K562 (cell line): Measurements from ENCODE around the gene SKAP1. TPM values are rescaled to one million over a fixed set of nuclear protein-coding genes. Genes with fewer than 3 reads are reported as not detected.

Experiments used
- ATAC-seq: fragments of 200-7000 bp; cut with Tn5 transposase; 3 replicates; pipeline ENCODE4 v1.9.1; 2020; ENCODE audit warnings: moderate library complexity
- BruUV-seq: library from RNA; stranded (reverse); fragments of 400-500 nt; replicated peaks from 2 replicates; lab custom pipeline; 2021; lab: Mats Ljungman, UMichigan
- CTCF ChIA-PET: fragments of 300-600 bp; formaldehyde crosslinking; extraction: SDS; loops from one replicate; lab custom pipeline; 2021; ENCODE audit warnings: low intra/inter-chr PET ratio; lab: Yijun Ruan, JAX
- POLR2A ChIA-PET: fragments of 300-600, 350-650 bp; sonication (Branson Sonifier 250); formaldehyde crosslinking; extraction: SDS; loops from one replicate; lab custom pipeline; 2021; ENCODE audit warnings: antibody characterized with exemption, inconsistent platforms; lab: Yijun Ruan, JAX
- DNase-seq, 4 experiments: peaks; one replicate each; pipeline versions ENCODE4 v3.0.0 to v3.0.0-alpha.2; 2011 to 2018; ENCODE audit warnings: low spot score in 3 of 4, mixed read lengths in 3 of 4; ENCODE audit errors: extremely low read depth in 1 of 4
- FAIRE-seq: peaks from 2 replicates; lab custom pipeline; 2011; peaks lifted over from hg19 to GRCh38; lab: Jason Lieb, UNC
- H2AFZ ChIP-seq: 2 replicates; pipeline ENCODE4 v1.6.0; 2011; ENCODE audit warnings: low read depth, low read length, control low read depth, inconsistent platforms
- H3K27ac ChIP-seq: fragments of 200-600 bp; 3 replicates; pipeline ENCODE4 v1.8.0; 2011; ENCODE audit warnings: low read depth, mild to moderate bottlenecking, control low read depth, inconsistent platforms, low read length, moderate library complexity, mixed read lengths; ENCODE audit errors: extremely low read depth
- H3K27me3 ChIP-seq, 2 experiments: fragments of 300-600 bp in 1 of 2; 2 replicates in 1 of 2; 3 replicates in 1 of 2; pipeline versions ENCODE4 v1.6.0 to v1.8.0; 2011; ENCODE audit warnings: inconsistent platforms in 2 of 2, low read length in 2 of 2, mild to moderate bottlenecking in 1 of 2, mixed read lengths in 1 of 2, moderate library complexity in 1 of 2; ENCODE audit not compliant: control insufficient read depth in 2 of 2, insufficient read depth in 2 of 2
- H3K36me3 ChIP-seq: fragments of 300-600 bp; 3 replicates; pipeline ENCODE4 v1.8.0; 2011; ENCODE audit warnings: mild to moderate bottlenecking, low read length, inconsistent platforms; ENCODE audit not compliant: control insufficient read depth, insufficient read depth
- H3K4me1 ChIP-seq, 2 experiments: fragments of 200-600 bp in 1 of 2; replicated peaks in 1 of 2; 2 replicates in 1 of 2; 3 replicates in 1 of 2; pipeline versions ENCODE4 v1.5.1 to v1.8.0; 2011; ENCODE audit warnings: inconsistent platforms in 2 of 2, low read length in 2 of 2, mild to moderate bottlenecking in 1 of 2, mixed read lengths in 1 of 2, moderate library complexity in 1 of 2; ENCODE audit not compliant: control insufficient read depth in 2 of 2, insufficient read depth in 2 of 2
- H3K4me2 ChIP-seq: 2 replicates; pipeline ENCODE4 v1.6.1; 2011; ENCODE audit warnings: low read length, control low read depth, inconsistent platforms, mixed read lengths; ENCODE audit not compliant: insufficient read depth
- H3K4me3 ChIP-seq: fragments of 200-600 bp; sonication (generic), shearing (Covaris generic); 2 replicates; pipeline ENCODE4 v1.5.1; 2016; ENCODE audit warnings: control low read depth, inconsistent platforms
- H3K79me2 ChIP-seq: fragments of 200-600 bp; 3 replicates; pipeline ENCODE4 v1.8.0; 2011; ENCODE audit warnings: low read length, inconsistent platforms; ENCODE audit not compliant: control insufficient read depth, insufficient read depth
- H3K9ac ChIP-seq, 2 experiments: 2 replicates each; pipeline versions ENCODE4 v1.6.0 to v1.6.1; 2011; ENCODE audit warnings: low read depth in 2 of 2, low read length in 2 of 2, control low read depth in 1 of 2, inconsistent platforms in 1 of 2, mild to moderate bottlenecking in 1 of 2, mixed read lengths in 1 of 2; ENCODE audit not compliant: insufficient read depth in 1 of 2
- H3K9me1 ChIP-seq: one replicate; pipeline ENCODE4 v1.6.0; 2011; ENCODE audit warnings: inconsistent platforms, mild to moderate bottlenecking, low read length, moderate library complexity; ENCODE audit not compliant: control insufficient read depth, insufficient read depth
- H3K9me3 ChIP-seq: replicated peaks from 2 replicates; pipeline ENCODE4 v1.5.1; 2011; ENCODE audit warnings: low read depth, low read length, inconsistent platforms; ENCODE audit not compliant: control insufficient read depth, insufficient read depth
- H4K20me1 ChIP-seq: replicated peaks from 2 replicates; pipeline ENCODE4 v1.6.1; 2011; ENCODE audit warnings: low read length, inconsistent platforms, mixed read lengths; ENCODE audit not compliant: control insufficient read depth, insufficient read depth
- ARID1B ChIP-seq: fragments of 450-650 bp; IDR thresholded peaks from 2 replicates; pipeline ENCODE4 v1.6.1; 2016; ENCODE audit warnings: antibody characterized with exemption, mild to moderate bottlenecking, inconsistent platforms
- CREB1 ChIP-seq, 2 experiments: sonication (generic) in 1 of 2; formaldehyde crosslinking in 1 of 2; IDR thresholded peaks; 2 replicates each; pipeline versions ENCODE4 v1.6.1 to v1.8.0; 2012 to 2022; ENCODE audit warnings: inconsistent platforms in 1 of 2, mild to moderate bottlenecking in 1 of 2, missing genetic modification reagents in 1 of 2, moderate library complexity in 1 of 2
- DLX4 ChIP-seq: fragments of 250-450 bp; sonication (Bioruptor Pico); IDR thresholded peaks from 2 replicates; pipeline ENCODE4 v1.6.1; 2021; ENCODE audit warnings: mild to moderate bottlenecking
- DPF2 ChIP-seq: fragments of 450-650 bp; IDR thresholded peaks from 2 replicates; pipeline ENCODE4 v1.6.1; 2016
- ETS1 ChIP-seq: conservative IDR thresholded peaks from 2 replicates; pipeline ENCODE4 v1.6.1; 2011; ENCODE audit warnings: low read depth, mild to moderate bottlenecking, low read length; ENCODE audit not compliant: control insufficient read depth
- JUN ChIP-seq, 2 experiments: sonication (generic) in 1 of 2; formaldehyde crosslinking in 1 of 2; IDR thresholded peaks; 2 replicates each; pipeline versions ENCODE4 v1.6.1 to v1.8.0; 2012 to 2022; ENCODE audit warnings: borderline replicate concordance in 2 of 2, mild to moderate bottlenecking in 2 of 2, improper control_type of control experiment in 1 of 2, low read depth in 1 of 2, low read length in 1 of 2, missing genetic modification reagents in 1 of 2
- KDM1A ChIP-seq, 2 experiments: fragments of 450-650 bp; IDR thresholded peaks; 2 replicates each; pipeline ENCODE4 v1.6.1; 2016; ENCODE audit warnings: mild to moderate bottlenecking in 2 of 2
- KLF16 ChIP-seq: IDR thresholded peaks from 2 replicates; pipeline ENCODE4 v1.6.1; 2016; ENCODE audit warnings: antibody characterized with exemption
- LCOR ChIP-seq: sonication (generic); formaldehyde crosslinking; IDR thresholded peaks from 2 replicates; pipeline ENCODE4 v1.8.0; 2022; ENCODE audit warnings: mild to moderate bottlenecking, missing genetic modification reagents
- NCOR1 ChIP-seq: fragments of 450-650 bp; IDR thresholded peaks from 2 replicates; pipeline ENCODE4 v1.6.1; 2016; ENCODE audit warnings: mild to moderate bottlenecking, moderate library complexity
- NFIC ChIP-seq: fragments of 450-650 bp; IDR thresholded peaks from 2 replicates; pipeline ENCODE4 v1.6.1; 2017; ENCODE audit warnings: mild to moderate bottlenecking, inconsistent platforms
- SMARCE1 ChIP-seq: fragments of 450-650 bp; IDR thresholded peaks from 2 replicates; pipeline ENCODE4 v1.7.1; 2016; ENCODE audit warnings: mild to moderate bottlenecking
- SPI1 ChIP-seq: IDR thresholded peaks from 2 replicates; pipeline ENCODE4 v1.6.1; 2011; ENCODE audit warnings: low read depth, low read length, control low read depth, borderline replicate concordance
- TBL1XR1 ChIP-seq, 2 experiments: IDR thresholded peaks; 2 replicates each; pipeline ENCODE4 v1.6.1; 2012; ENCODE audit warnings: improper control_type of control experiment in 2 of 2, low read length in 2 of 2, mild to moderate bottlenecking in 1 of 2
- TCF3 ChIP-seq: sonication (generic); formaldehyde crosslinking; IDR thresholded peaks from 2 replicates; pipeline ENCODE4 v1.4.0; 2020; ENCODE audit warnings: mild to moderate bottlenecking, missing genetic modification reagents
- TEAD4 ChIP-seq, 2 experiments: sonication (generic) in 1 of 2; formaldehyde crosslinking in 1 of 2; IDR thresholded peaks; 2 replicates each; pipeline versions ENCODE4 v1.6.1 to v1.8.0; 2012 to 2022; ENCODE audit warnings: borderline replicate concordance in 1 of 2, inconsistent platforms in 1 of 2, low read length in 1 of 2, mild to moderate bottlenecking in 1 of 2, missing genetic modification reagents in 1 of 2
- THRAP3 ChIP-seq: fragments of 450-650 bp; IDR thresholded peaks from 2 replicates; pipeline ENCODE4 v1.6.1; 2016; ENCODE audit warnings: mild to moderate bottlenecking, inconsistent platforms, borderline replicate concordance
- WGBS: fragments of 100-300 bp; shearing (Covaris generic); methylation state at CpG from one replicate; pipeline ENCODE4 v1.1.6; 2016; ENCODE audit warnings: low coverage, mixed read lengths; ENCODE audit not compliant: insufficient coverage; ENCODE audit errors: missing lambda C conversion rate; 5-methylcytosine and 5-hydroxymethylcytosine counted together
- in situ Hi-C: fragments of 300-500 bp; cut with MboI; formaldehyde crosslinking; loops from 4 replicates; pipeline ENCODE4 v1.15.0; 2018; ENCODE audit warnings: inconsistent platforms, mixed read lengths
- intact Hi-C: fragments of 100-400 bp; cut with micrococcal nuclease; formaldehyde crosslinking; loops from 2 replicates; pipeline ENCODE4 v1.14.2; 2022
- polyA plus RNA-seq, 8 experiments: library from polyadenylated mRNA; depleted of rRNA in 4 of 8; stranded (reverse) in 5 of 8; unstranded in 3 of 8; fragments of >200 nt; fragmentation: Nextera tagmentation in 2 of 8; fragmentation: Illumina TruSeq in 1 of 8; extraction: Ambion mirVana in 2 of 8; extraction: Trizol in 1 of 8; gene quantifications; 2 replicates each; pipeline versions ENCODE4 v1.2.1 to v1.2.3, GENCODE V29; 2011 to 2014; ENCODE audit warnings: inconsistent platforms in 1 of 8, missing spikeins in 1 of 8
- total RNA-seq, 7 experiments: library from RNA; depleted of rRNA in 6 of 7; stranded (reverse); fragments of >200 nt in 6 of 7; fragmentation: Illumina TruSeq in 2 of 7; extraction: Trizol in 2 of 7; gene quantifications; 2 replicates each; pipeline versions ENCODE4 v1.2.1 to v1.2.3, GENCODE V29; 2011 to 2021; ENCODE audit warnings: low replicate concordance in 1 of 7

Gene SKAP1
- total and polyA plus RNA-seq, 9 of the 15 experiments (the other 6 are each of a cell fraction or from before 2014, with no cell fraction given): 0.06 to 0.80 (median 0.10) TPM; not detected in 4

GRCh38 chr17:48385319-48385718 is 44.7 kb downstream of the SKAP1 start:
- H4K20me1 ChIP-seq: no peaks in the 10 kb centered on the region
- DNase-seq: no peak
- no peaks in the 10 kb centered on the region for H3K36me3 ChIP-seq
- H3K27me3 ChIP-seq: no peaks in the 10 kb centered on the region
- ChIA-PET POLR2A (interaction anchor here (0.6 to 1.6 kb wide), 6 partner anchors 9 to 178 kb away, joined by 3 to 4 read pairs (median 3); no protein-coding TSS in a partner anchor), CTCF (interaction anchor here (0.7 kb wide), 1 partner anchor 1176 kb away, joined by 3 read pairs; no protein-coding TSS in a partner anchor)
- no peak overlapping the region for H3K4me3 ChIP-seq
- peak; percentile 27; the same call in 1 of the 2 replicates for TF ChIP-seq LCOR
- no peak for TF ChIP-seq JUN (IDR thresholded peaks at IDR 0.05; ENCODE audit: borderline replicate concordance, low read depth, low read length)
- TF ChIP-seq JUN (CRISPR knock-in tag; IDR thresholded peaks at IDR 0.05; ENCODE audit: borderline replicate concordance): no peak
- peak; percentile 42; the same call in 1 of the 2 replicates for TF ChIP-seq ARID1B
- no peak for TF ChIP-seq DLX4 (CRISPR knock-in tag)
- TF ChIP-seq KLF16: 0 out of 2 replicates have a peak, but pooled peaks have one; percentile 22
- TF ChIP-seq TBL1XR1 (IDR thresholded peaks at IDR 0.05; ENCODE audit: low read length in 2 of 2): no peak
- peak; percentile 93 for TF ChIP-seq SPI1
- TF ChIP-seq DPF2: 0 out of 2 replicates have a peak, but pooled peaks have one; percentile 27
- no peak for TF ChIP-seq NFIC
- peak; percentile 13; the same call in 1 of the 2 replicates for TF ChIP-seq NCOR1
- peak; percentile 20; the same call in 1 of the 2 replicates for TF ChIP-seq TEAD4 (IDR thresholded peaks at IDR 0.05; ENCODE audit: low read length)
- no peak for TF ChIP-seq TEAD4 (CRISPR knock-in tag; IDR thresholded peaks at IDR 0.05; ENCODE audit: borderline replicate concordance)
- TF ChIP-seq ETS1: no peak
- no peak for TF ChIP-seq CREB1 (IDR thresholded peaks at IDR 0.05)
- TF ChIP-seq CREB1 (CRISPR knock-in tag; IDR thresholded peaks at IDR 0.05): no peak
- TF ChIP-seq SMARCE1: peak; percentile 64; the same call in 1 of the 2 replicates
- no peak for TF ChIP-seq THRAP3
- no peak for TF ChIP-seq KDM1A (IDR thresholded peaks at IDR 0.05)
- peak; percentile 38; the same call in 1 of the 2 replicates for TF ChIP-seq TCF3 (CRISPR knock-in tag)
- H3K9me3 ChIP-seq: no peaks in the 10 kb centered on the region
- peak overlapping the region; percentile 22; the same call in 1 of the 2 replicates for H2AFZ ChIP-seq
- H3K4me1 ChIP-seq: peaks cover 0 to 26% of the 10 kb centered on the region in 2 experiments; a peak in 3 of 5 replicates
- WGBS: 8% methylated on average over 1 of the region's 1 CpG
- intact Hi-C loops: no loop called here
- no peaks in the 10 kb centered on the region for H3K79me2 ChIP-seq
- in situ Hi-C loops: no loop called here
- no peak overlapping the region; a peak in 1 of 4 replicates for H3K9ac ChIP-seq
- H3K27ac ChIP-seq: no peak overlapping the region
- peak; percentile 46; the same call in 1 of the 3 replicates for ATAC-seq
- BruUV-seq: no TSS peak
- no peak for FAIRE-seq
- H3K4me2 ChIP-seq: no peak overlapping the region
- H3K9me1 ChIP-seq: no peaks in the 10 kb centered on the region
